Glomerular visceral epithelial cell (primary cell): ENCODE measurements around the gene KSR1.
"Not testable (repeated sequence)": the region's sequence is repeated elsewhere in the genome, so short reads cannot be mapped to it uniquely, and the experiment has no call there.

Experiments used
- DNase-seq: peaks from one replicate; pipeline ENCODE4 v3.0.0-alpha.2; 2016; ENCODE audit errors: extremely low spot score

The KSR1 gene

GRCh38 chr17:27453471-27453870, 2.8 kb upstream of the KSR1 start:
- peak; percentile 55 for DNase-seq

GRCh38 chr17:27454089-27454488, 2.2 kb upstream of the KSR1 start:
- DNase-seq: no peak

GRCh38 chr17:27455236-27455913, 873 bp upstream of the KSR1 start:
- no peak for DNase-seq

- DNase-seq: peak; percentile 36
Observed at GRCh38 chr17:27456681-27457359, 572 bp downstream of the KSR1 start.

- DNase-seq: no peak
Observed at GRCh38 chr17:27457360-27457715, 1.1 kb downstream of the KSR1 start.

GRCh38 chr17:27457731-27458523, 1.7 kb downstream of the KSR1 start:
- peak; percentile 35 for DNase-seq

GRCh38 chr17:27458524-27458908, 2.3 kb downstream of the KSR1 start:
- no peak for DNase-seq

- DNase-seq: no peak
Observed at GRCh38 chr17:27459433-27459832, 3.2 kb downstream of the KSR1 start.

- DNase-seq: no peak
Observed at GRCh38 chr17:27460196-27460725, 4.0 kb downstream of the KSR1 start.

GRCh38 chr17:27461192-27461859, 5.1 kb downstream of the KSR1 start:
- DNase-seq: no peak

GRCh38 chr17:27462149-27462548, 5.9 kb downstream of the KSR1 start:
- no peak for DNase-seq

- no peak for DNase-seq
Observed at GRCh38 chr17:27462714-27463113, 6.5 kb downstream of the KSR1 start.

GRCh38 chr17:27463235-27463677, 7.0 kb downstream of the KSR1 start:
- peak; percentile 86 for DNase-seq

- not testable (repeated sequence) for DNase-seq
Observed at GRCh38 chr17:27464019-27464418, 7.8 kb downstream of the KSR1 start.

GRCh38 chr17:27464431-27464830, 8.2 kb downstream of the KSR1 start:
- DNase-seq: no peak

- DNase-seq: not testable (repeated sequence)
Observed at GRCh38 chr17:27465875-27466274, 9.6 kb downstream of the KSR1 start.

- no peak for DNase-seq
Observed at GRCh38 chr17:27466376-27466742, 10.1 kb downstream of the KSR1 start.

GRCh38 chr17:27466743-27467375, 10.6 kb downstream of the KSR1 start:
- no peak for DNase-seq

GRCh38 chr17:27469256-27469655, 13.0 kb downstream of the KSR1 start:
- DNase-seq: no peak

GRCh38 chr17:27471321-27472269, 15.3 kb downstream of the KSR1 start:
- peak; percentile 96 for DNase-seq
